ENCODE results near the gene HELLS. TPM values are rescaled to one million over a fixed set of nuclear protein-coding genes. Genes with fewer than 3 reads are reported as not detected.
"Not testable (repeated sequence)": the region's sequence is repeated elsewhere in the genome, so short reads cannot be mapped to it uniquely, and the experiment has no call there.

HELLS gene
- total RNA-seq, 4 donors from 2014 or later = 3.1 to 11.8 (median 5.8) TPM

- 86 to 87% methylated on average over 1 of the region's 1 CpG for WGBS, 2 donors
- no peaks in the 10 kb centered on the region for H3K27me3 ChIP-seq
- H3K4me1 ChIP-seq = no peaks in the 10 kb centered on the region
- no peak overlapping the region for H3K4me3 ChIP-seq
- DNase-seq (ENCODE audit: low spot score in 2 of 2) = no peak
- no peaks in the 10 kb centered on the region for H3K36me3 ChIP-seq
- TF ChIP-seq POLR2A (IDR thresholded peaks at IDR 0.05) (no peak), EP300 (IDR thresholded peaks at IDR 0.05) (no peak), CTCF (IDR thresholded peaks at IDR 0.05) (no peak)
- H3K27ac ChIP-seq = no peak overlapping the region
- peaks cover 0 to 38% (median 2%) of the 10 kb centered on the region in 4 donors for H3K9me3 ChIP-seq
Observed at GRCh38 chr10:94632954-94633353, 87.4 kb downstream of the HELLS start.

- not testable (repeated sequence) for H3K36me3 ChIP-seq; H3K4me1 ChIP-seq; DNase-seq (ENCODE audit: low spot score in 2 of 2); H3K27ac ChIP-seq; H3K27me3 ChIP-seq; H3K4me3 ChIP-seq
- WGBS, 2 donors = 93 to 95% methylated on average over 4 of the region's 4 CpGs
- peaks cover 0 to 48% (median 0%) of the 10 kb centered on the region in 4 donors for H3K9me3 ChIP-seq
Observed at GRCh38 chr10:94638097-94638496, 92.5 kb downstream of the HELLS start.

GRCh38 chr10:94639902-94640301 lies 94.3 kb downstream of the HELLS start:
- TF ChIP-seq EP300 (IDR thresholded peaks at IDR 0.05) = no peak
- TF ChIP-seq POLR2A (IDR thresholded peaks at IDR 0.05) = no peak
- no peak for TF ChIP-seq CTCF (IDR thresholded peaks at IDR 0.05)
- no peak overlapping the region for H3K27ac ChIP-seq
- no peak for DNase-seq (ENCODE audit: low spot score in 2 of 2)
- H3K4me3 ChIP-seq = no peak overlapping the region
- 81 to 91% methylated on average over 6 to 7 of the region's 8 CpGs for WGBS, 2 donors
- no peaks in the 10 kb centered on the region for H3K4me1 ChIP-seq
- H3K9me3 ChIP-seq = peaks cover 0 to 32% (median 0%) of the 10 kb centered on the region in 4 donors
- no peaks in the 10 kb centered on the region for H3K27me3 ChIP-seq
- no peaks in the 10 kb centered on the region for H3K36me3 ChIP-seq

GRCh38 chr10:94640562-94640961 lies 95.0 kb downstream of the HELLS start:
- no peaks in the 10 kb centered on the region for H3K27me3 ChIP-seq
- H3K9me3 ChIP-seq = peaks cover 0 to 27% (median 0%) of the 10 kb centered on the region in 4 donors
- DNase-seq (ENCODE audit: low spot score in 2 of 2) = no peak
- no peaks in the 10 kb centered on the region for H3K36me3 ChIP-seq
- WGBS, 2 donors = 61 to 71% methylated on average over 3 of the region's 3 CpGs
- no peaks in the 10 kb centered on the region for H3K4me1 ChIP-seq
- no peak overlapping the region for H3K27ac ChIP-seq
- no peak for TF ChIP-seq POLR2A (IDR thresholded peaks at IDR 0.05)
- TF ChIP-seq CTCF (IDR thresholded peaks at IDR 0.05) = no peak
- no peak for TF ChIP-seq EP300 (IDR thresholded peaks at IDR 0.05)
- H3K4me3 ChIP-seq = no peak overlapping the region

- WGBS, 2 donors = 89 to 92% methylated on average over 4 of the region's 4 CpGs
- no peak for DNase-seq (ENCODE audit: low spot score in 2 of 2)
- TF ChIP-seq CTCF (IDR thresholded peaks at IDR 0.05) (no peak), POLR2A (IDR thresholded peaks at IDR 0.05) (no peak), EP300 (IDR thresholded peaks at IDR 0.05) (no peak)
- Histone ChIP-seq H3K4me3 (no peak overlapping the region), H3K9me3 (peaks cover 0 to 26% (median 0%) of the 10 kb centered on the region in 4 donors), H3K27ac (no peak overlapping the region), H3K36me3 (no peaks in the 10 kb centered on the region), H3K4me1 (no peaks in the 10 kb centered on the region), H3K27me3 (no peaks in the 10 kb centered on the region)
Observed at GRCh38 chr10:94641480-94641879, 95.9 kb downstream of the HELLS start.

- 80 to 81% methylated on average over 1 of the region's 1 CpG for WGBS, 2 donors
- Histone ChIP-seq H3K4me1 (no peaks in the 10 kb centered on the region), H3K36me3 (no peaks in the 10 kb centered on the region)
Observed at GRCh38 chr10:94644352-94644751, 98.8 kb downstream of the HELLS start.

More at GRCh38 chr10:94644352-94644751, 98.8 kb downstream of the HELLS start:
- TF ChIP-seq POLR2A (IDR thresholded peaks at IDR 0.05) = no peak
- no peak for TF ChIP-seq EP300 (IDR thresholded peaks at IDR 0.05)
- no peak for TF ChIP-seq CTCF (IDR thresholded peaks at IDR 0.05)
- Histone ChIP-seq H3K4me3 (no peak overlapping the region), H3K27me3 (no peaks in the 10 kb centered on the region), H3K9me3 (peaks cover 0 to 3% (median 0%) of the 10 kb centered on the region in 4 donors), H3K27ac (no peak overlapping the region)
- DNase-seq (ENCODE audit: low spot score in 2 of 2) = no peak

Measured in tibial nerve (tissue), 4 donors.